Trophoblast cell (in vitro differentiated cells and primary cell): ENCODE measurements around the gene USH2A.

Experiments used
- DNase-seq, 2 donors: peaks; one replicate each; pipeline ENCODE4 v3.0.0-alpha.2; 2016
- H2AFZ ChIP-seq: 2 replicates; pipeline ENCODE4 v1.6.1; 2013; ENCODE audit warnings: low read length, moderate library complexity, mild to moderate bottlenecking; ENCODE audit not compliant: insufficient read depth, poor library complexity
- H2AK5ac ChIP-seq: 2 replicates; pipeline ENCODE4 v1.6.1; 2013; ENCODE audit warnings: mild to moderate bottlenecking, low read length
- H2BK120ac ChIP-seq: 2 replicates; pipeline ENCODE4 v1.6.1; 2013; ENCODE audit warnings: low read length, mild to moderate bottlenecking, moderate library complexity; ENCODE audit not compliant: insufficient read depth, poor library complexity
- H2BK12ac ChIP-seq: 2 replicates; pipeline ENCODE4 v1.6.1; 2013; ENCODE audit warnings: mild to moderate bottlenecking, low read length, moderate library complexity
- H2BK5ac ChIP-seq: 2 replicates; pipeline ENCODE4 v1.6.1; 2013; ENCODE audit warnings: low read length, low read depth, moderate library complexity, mild to moderate bottlenecking; ENCODE audit not compliant: poor library complexity
- H3K14ac ChIP-seq: 2 replicates; pipeline ENCODE4 v1.6.1; 2013; ENCODE audit warnings: mild to moderate bottlenecking, low read length
- H3K18ac ChIP-seq: 2 replicates; pipeline ENCODE4 v1.6.1; 2013; ENCODE audit warnings: mild to moderate bottlenecking, low read length
- H3K23ac ChIP-seq: 2 replicates; pipeline ENCODE4 v1.6.1; 2013; ENCODE audit warnings: low read length
- H3K27ac ChIP-seq: 2 replicates; pipeline ENCODE4 v1.5.1; 2013; ENCODE audit warnings: low read depth, mild to moderate bottlenecking, inconsistent platforms, low read length, moderate library complexity
- H3K27me3 ChIP-seq: 2 replicates; pipeline ENCODE4 v1.6.1; 2013; ENCODE audit warnings: inconsistent platforms, mild to moderate bottlenecking, low read length, moderate library complexity; ENCODE audit not compliant: insufficient read depth
- H3K36me3 ChIP-seq, 2 experiments: 1 replicate in 1 of 2; 2 replicates in 1 of 2; pipeline ENCODE4 v1.6.1; 2013; ENCODE audit warnings: low read length in 2 of 2, mild to moderate bottlenecking in 2 of 2, moderate library complexity in 1 of 2; ENCODE audit not compliant: insufficient read depth in 2 of 2, control insufficient read depth in 1 of 2
- H3K4ac ChIP-seq: 2 replicates; pipeline ENCODE4 v1.6.1; 2013; ENCODE audit warnings: low read depth, mild to moderate bottlenecking, low read length, moderate library complexity
- H3K4me1 ChIP-seq, 2 experiments: 1 replicate in 1 of 2; 2 replicates in 1 of 2; pipeline ENCODE4 v1.6.1; 2013; ENCODE audit warnings: low read length in 2 of 2, mild to moderate bottlenecking in 2 of 2, moderate library complexity in 1 of 2; ENCODE audit not compliant: insufficient read depth in 2 of 2, control insufficient read depth in 1 of 2
- H3K4me2 ChIP-seq: 2 replicates; pipeline ENCODE4 v1.6.1; 2013; ENCODE audit warnings: inconsistent platforms, mild to moderate bottlenecking, low read length, moderate library complexity
- H3K4me3 ChIP-seq: 2 replicates; pipeline ENCODE4 v1.5.1; 2013; ENCODE audit warnings: mild to moderate bottlenecking, low read depth, low read length, inconsistent platforms
- H3K79me1 ChIP-seq: one replicate; pipeline ENCODE4 v1.6.1; 2013; ENCODE audit warnings: low read length
- H3K79me2 ChIP-seq: 2 replicates; pipeline ENCODE4 v1.6.1; 2013; ENCODE audit warnings: low read length, mild to moderate bottlenecking; ENCODE audit not compliant: control insufficient read depth, insufficient read depth, poor library complexity
- H3K9ac ChIP-seq: 2 replicates; pipeline ENCODE4 v1.6.1; 2013; ENCODE audit warnings: mild to moderate bottlenecking, low read length
- H3K9me3 ChIP-seq: 2 replicates; pipeline ENCODE4 v1.6.1; 2013; ENCODE audit warnings: low read depth, mild to moderate bottlenecking, control low read depth, inconsistent platforms, low read length; ENCODE audit not compliant: insufficient read depth
- H4K12ac ChIP-seq: 2 replicates; pipeline ENCODE4 v1.6.1; 2013; ENCODE audit warnings: low read depth, mild to moderate bottlenecking, low read length, moderate library complexity
- H4K8ac ChIP-seq: 2 replicates; pipeline ENCODE4 v1.6.1; 2013; ENCODE audit warnings: low read depth, mild to moderate bottlenecking, low read length, moderate library complexity
- H4K91ac ChIP-seq: one replicate; pipeline ENCODE4 v1.6.1; 2013; ENCODE audit warnings: low read depth, mild to moderate bottlenecking, low read length, moderate library complexity
- WGBS: extraction: QIAGEN DNeasy Blood & Tissue Kit; methylation state at CpG from one replicate; pipeline ENCODE4 v1.1.7; 2013; ENCODE audit warnings: missing lambda C conversion rate; ENCODE audit not compliant: insufficient read length, insufficient coverage; ENCODE audit errors: extremely low coverage; 5-methylcytosine and 5-hydroxymethylcytosine counted together

Gene USH2A

GRCh38 chr1:216205176-216205575 is 218.1 kb downstream of the USH2A start:
- H2BK120ac ChIP-seq: no peak overlapping the region
- H2BK5ac ChIP-seq: no peak overlapping the region
- H3K4me2 ChIP-seq: no peak overlapping the region
- H2AK5ac ChIP-seq: no peak overlapping the region
- no peak overlapping the region for H4K91ac ChIP-seq
- no peak overlapping the region for H3K27ac ChIP-seq
- H3K9me3 ChIP-seq: no peaks in the 10 kb centered on the region
- no peak overlapping the region for H2BK12ac ChIP-seq
- no peak overlapping the region for H3K23ac ChIP-seq
- no peaks in the 10 kb centered on the region for H3K79me1 ChIP-seq
- no peaks in the 10 kb centered on the region for H3K79me2 ChIP-seq
- H3K36me3 ChIP-seq: no peaks in the 10 kb centered on the region
- H3K14ac ChIP-seq: no peak overlapping the region
- DNase-seq: no peak
- no peak overlapping the region for H4K12ac ChIP-seq
- no peaks in the 10 kb centered on the region for H3K27me3 ChIP-seq
- H3K4me1 ChIP-seq: peaks cover 0 to 1% of the 10 kb centered on the region in 2 experiments
- no peak overlapping the region for H4K8ac ChIP-seq
- H2AFZ ChIP-seq: no peak overlapping the region
- H3K9ac ChIP-seq: no peak overlapping the region
- no peak overlapping the region for H3K18ac ChIP-seq
- no peak overlapping the region for H3K4me3 ChIP-seq
- H3K4ac ChIP-seq: no peak overlapping the region
- no CpG with 5 or more reads among the region's 1 CpG for WGBS

GRCh38 chr1:216201946-216202345 is 221.3 kb downstream of the USH2A start:
- no peak overlapping the region for H4K8ac ChIP-seq
- H3K9ac ChIP-seq: no peak overlapping the region
- H3K23ac ChIP-seq: no peak overlapping the region
- no peak overlapping the region for H3K4me2 ChIP-seq
- no peak overlapping the region for H2BK12ac ChIP-seq
- no peak overlapping the region for H3K4me3 ChIP-seq
- no peaks in the 10 kb centered on the region for H3K36me3 ChIP-seq
- no peaks in the 10 kb centered on the region for H3K79me2 ChIP-seq
- no peak overlapping the region for H2AFZ ChIP-seq
- H4K91ac ChIP-seq: no peak overlapping the region
- H3K4me1 ChIP-seq: no peaks in the 10 kb centered on the region
- no peak for DNase-seq
- no peak overlapping the region for H2BK120ac ChIP-seq
- H3K9me3 ChIP-seq: no peaks in the 10 kb centered on the region
- no peak overlapping the region for H2AK5ac ChIP-seq
- WGBS: no CpG with 5 or more reads among the region's 2 CpGs
- H3K14ac ChIP-seq: no peak overlapping the region
- no peak overlapping the region for H3K4ac ChIP-seq
- H3K27me3 ChIP-seq: no peaks in the 10 kb centered on the region
- H3K27ac ChIP-seq: no peak overlapping the region
- H2BK5ac ChIP-seq: no peak overlapping the region
- no peak overlapping the region for H3K18ac ChIP-seq
- no peak overlapping the region for H4K12ac ChIP-seq
- H3K79me1 ChIP-seq: no peaks in the 10 kb centered on the region

- no peak overlapping the region for H2BK5ac ChIP-seq
- no CpG with 5 or more reads among the region's 3 CpGs for WGBS
- H3K9ac ChIP-seq: no peak overlapping the region
- no peak overlapping the region for H4K91ac ChIP-seq
- no peaks in the 10 kb centered on the region for H3K79me2 ChIP-seq
- H3K4me1 ChIP-seq: no peaks in the 10 kb centered on the region
- no peak overlapping the region for H3K4me3 ChIP-seq
- H3K18ac ChIP-seq: no peak overlapping the region
- no peak overlapping the region for H3K23ac ChIP-seq
- H3K27ac ChIP-seq: no peak overlapping the region
- H3K9me3 ChIP-seq: no peaks in the 10 kb centered on the region
- DNase-seq: no peak
- no peaks in the 10 kb centered on the region for H3K79me1 ChIP-seq
- H3K4ac ChIP-seq: no peak overlapping the region
- H2AK5ac ChIP-seq: no peak overlapping the region
- no peak overlapping the region for H2BK120ac ChIP-seq
- H3K27me3 ChIP-seq: no peaks in the 10 kb centered on the region
- no peak overlapping the region for H4K8ac ChIP-seq
- H3K14ac ChIP-seq: no peak overlapping the region
- no peak overlapping the region for H3K4me2 ChIP-seq
- no peak overlapping the region for H4K12ac ChIP-seq
- no peak overlapping the region for H2AFZ ChIP-seq
- no peak overlapping the region for H2BK12ac ChIP-seq
- H3K36me3 ChIP-seq: no peaks in the 10 kb centered on the region
Measured at GRCh38 chr1:216200941-216201340, 222.3 kb downstream of the USH2A start.

- Histone ChIP-seq H3K14ac (no peak overlapping the region), H3K23ac (no peak overlapping the region), H4K8ac (no peak overlapping the region), H3K79me1 (no peaks in the 10 kb centered on the region), H2BK12ac (no peak overlapping the region), H2BK120ac (no peak overlapping the region), H3K27me3 (no peaks in the 10 kb centered on the region), H3K4me3 (no peak overlapping the region), H3K4me1 (no peaks in the 10 kb centered on the region), H2BK5ac (no peak overlapping the region), H3K4ac (no peak overlapping the region), H3K27ac (no peak overlapping the region), H3K18ac (no peak overlapping the region), H4K91ac (no peak overlapping the region), H3K4me2 (no peak overlapping the region), H3K36me3 (no peaks in the 10 kb centered on the region), H3K9me3 (no peaks in the 10 kb centered on the region), H4K12ac (no peak overlapping the region), H2AK5ac (no peak overlapping the region), H3K79me2 (no peaks in the 10 kb centered on the region), H3K9ac (no peak overlapping the region), H2AFZ (no peak overlapping the region)
- WGBS: no CpG with 5 or more reads among the region's 1 CpG
- no peak for DNase-seq
Measured at GRCh38 chr1:216194721-216195120, 228.5 kb downstream of the USH2A start.
